HCT116 (cell line): ENCODE measurements around the gene PDILT. TPM values are rescaled to one million over a fixed set of nuclear protein-coding genes. Genes with fewer than 3 reads are reported as not detected.

Experiments
- ATAC-seq: fragments of 200-7000 bp; cut with Tn5 transposase; 2 replicates; pipeline ENCODE4 v1.9.1; 2020; ENCODE audit warnings: mild to moderate bottlenecking, moderate library complexity
- BruUV-seq: library from RNA; stranded (reverse); fragments of 400-500 nt; replicated peaks from 2 replicates; lab custom pipeline; 2021; lab: Mats Ljungman, UMichigan
- CTCF ChIA-PET: fragments of 300-600 bp; sonication (Branson Sonifier 250); formaldehyde crosslinking; loops from one replicate; lab custom pipeline; 2021; ENCODE audit warnings: antibody characterized with exemption; lab: Charles Lee
- POLR2A ChIA-PET: fragments of 300-600, 350-600 bp; sonication (Branson Sonifier 250); formaldehyde crosslinking; loops from one replicate; lab custom pipeline; 2021; ENCODE audit warnings: antibody characterized with exemption; lab: Charles Lee
- RAD21 ChIA-PET, 2 experiments: fragments of 300-600 bp; sonication (Branson Sonifier 250); formaldehyde crosslinking; loops; one replicate each; lab custom pipeline; 2023; ENCODE audit warnings: low total read pairs in 2 of 2; ENCODE audit not compliant: uncharacterized antibody in 2 of 2, unreplicated experiment in 2 of 2, low non-redundant PET in 1 of 2; lab: Charles Lee
- DNase-seq: peaks from one replicate; pipeline ENCODE4 v3.0.0-alpha.2; 2010; ENCODE audit warnings: low read depth, low spot score
- H2AFZ ChIP-seq: fragments of 200-600 bp; shearing (Covaris generic), sonication (generic); 2 replicates; pipeline ENCODE4 v1.6.1; 2017; ENCODE audit warnings: low read depth, mixed run types, mixed read lengths, antibody characterized with exemption, low read length; ENCODE audit not compliant: poor library complexity, severe bottlenecking
- H3K27ac ChIP-seq: 2 replicates; pipeline ENCODE4 v1.5.1; 2012; ENCODE audit warnings: low read depth, low read length
- H3K27me3 ChIP-seq: fragments of 200-600 bp; sonication (generic); 2 replicates; pipeline ENCODE4 v1.6.1; 2016; ENCODE audit warnings: mixed run types, low read length, mixed read lengths; ENCODE audit not compliant: insufficient read depth
- H3K36me3 ChIP-seq, 2 experiments: fragments of 200-500 bp in 1 of 2; fragments of 200-600 bp in 1 of 2; sonication (Bioruptor generic) in 1 of 2; sonication (generic) in 1 of 2; 2 replicates each; pipeline versions ENCODE4 v1.5.1 to v1.6.1; 2014 to 2016; ENCODE audit warnings: low read length in 2 of 2, inconsistent platforms in 1 of 2, mixed read lengths in 1 of 2, mixed run types in 1 of 2; ENCODE audit not compliant: insufficient read depth in 2 of 2, control insufficient read depth in 1 of 2
- H3K4me1 ChIP-seq, 2 experiments: fragments of 200-600 bp in 1 of 2; sonication (generic) in 1 of 2; 2 replicates each; pipeline versions ENCODE4 v1.5.1 to v1.6.1; 2012 to 2017; ENCODE audit warnings: low read length in 2 of 2, inconsistent platforms in 1 of 2, mild to moderate bottlenecking in 1 of 2, mixed read lengths in 1 of 2, mixed run types in 1 of 2, moderate library complexity in 1 of 2; ENCODE audit not compliant: insufficient read depth in 2 of 2, control insufficient read depth in 1 of 2
- H3K4me2 ChIP-seq: fragments of 200-600 bp; sonication (generic); 2 replicates; pipeline ENCODE4 v1.6.1; 2017; ENCODE audit warnings: mixed run types, low read length, mixed read lengths
- H3K4me3 ChIP-seq, 2 experiments: fragments of 200-600 bp in 1 of 2; sonication (generic) in 1 of 2; replicated peaks in 1 of 2; 2 replicates each; pipeline ENCODE4 v1.5.1; 2011 to 2016; ENCODE audit warnings: low read length in 2 of 2, control low read depth in 1 of 2, low read depth in 1 of 2, mild to moderate bottlenecking in 1 of 2, mixed read lengths in 1 of 2, mixed run types in 1 of 2
- H3K79me2 ChIP-seq: fragments of 200-600 bp; sonication (generic); 2 replicates; pipeline ENCODE4 v1.6.1; 2017; ENCODE audit warnings: mild to moderate bottlenecking, mixed run types, low read length, moderate library complexity, mixed read lengths; ENCODE audit not compliant: insufficient read depth
- H3K9ac ChIP-seq: fragments of 200-600 bp; sonication (generic); 2 replicates; pipeline ENCODE4 v1.6.1; 2016; ENCODE audit warnings: low read length, mixed read lengths
- H3K9me2 ChIP-seq: fragments of 200-600 bp; sonication (generic), shearing (Covaris generic); 2 replicates; pipeline ENCODE4 v1.6.1; 2017; ENCODE audit warnings: mixed run types, mild to moderate bottlenecking, moderate library complexity; ENCODE audit not compliant: insufficient read depth
- H3K9me3 ChIP-seq, 2 experiments: fragments of 200-500 bp in 1 of 2; fragments of 200-600 bp in 1 of 2; sonication (Bioruptor generic) in 1 of 2; sonication (generic) in 1 of 2; 2 replicates each; pipeline ENCODE4 v1.6.1; 2014 to 2017; ENCODE audit warnings: low read length in 2 of 2, mixed read lengths in 2 of 2, inconsistent platforms in 1 of 2, low read depth in 1 of 2, mild to moderate bottlenecking in 1 of 2, mixed run types in 1 of 2, moderate library complexity in 1 of 2; ENCODE audit not compliant: control insufficient read depth in 1 of 2, insufficient read depth in 1 of 2
- H4K20me1 ChIP-seq: fragments of 200-600 bp; sonication (generic), shearing (Covaris generic); 2 replicates; pipeline ENCODE4 v1.6.1; 2017; ENCODE audit warnings: mixed run types, mild to moderate bottlenecking, moderate library complexity; ENCODE audit not compliant: insufficient read depth
- CBX3 ChIP-seq: IDR thresholded peaks from 2 replicates; pipeline ENCODE4 v1.6.1; 2012; ENCODE audit warnings: low read depth
- POLR2A ChIP-seq: IDR thresholded peaks from 2 replicates; pipeline ENCODE4 v1.7.0; 2011; ENCODE audit warnings: borderline replicate concordance; ENCODE audit not compliant: insufficient read depth, insufficient read length; ENCODE audit errors: extremely low read depth
- ZFX ChIP-seq: fragments of 450-650 bp; IDR thresholded peaks from 2 replicates; pipeline ENCODE4 v1.6.1; 2017
- ZNF274 ChIP-seq: fragments of 200-500 bp; sonication (Bioruptor generic); IDR thresholded peaks from 2 replicates; pipeline ENCODE4 v1.6.1; 2014; ENCODE audit warnings: mild to moderate bottlenecking, low read depth, low read length, inconsistent platforms
- intact Hi-C: fragments of 100-400 bp; cut with micrococcal nuclease; formaldehyde crosslinking; loops from 2 replicates; pipeline ENCODE4 v1.10.0; 2022
- total RNA-seq: library from RNA; stranded (reverse); gene quantifications from one replicate; pipeline ENCODE4 v1.2.1, GENCODE V29; 2021; ENCODE audit not compliant: unreplicated experiment
- TF ChIP-seq, protein P1 (sequence below): IDR thresholded peaks from 2 replicates; pipeline ENCODE4 v1.6.1; 2012; ENCODE audit warnings: low read depth

The PDILT gene
- total RNA-seq, 1 experiment from 2014 or later, result not detected

GRCh38 chr16:20329392-20330138 is 75.0 kb downstream of the PDILT start:
- no peaks in the 10 kb centered on the region for H3K36me3 ChIP-seq
- DNase-seq (no peak), ATAC-seq (no peak)
- H3K79me2 ChIP-seq, result no peaks in the 10 kb centered on the region
- no peak overlapping the region for H3K4me2 ChIP-seq
- no peak overlapping the region for H3K4me3 ChIP-seq
- H3K9ac ChIP-seq, result no peak overlapping the region
- no peaks in the 10 kb centered on the region for H3K9me3 ChIP-seq
- peaks cover 13% of the 10 kb centered on the region for H3K27me3 ChIP-seq
- no peaks in the 10 kb centered on the region for H4K20me1 ChIP-seq
- no peak overlapping the region for H2AFZ ChIP-seq
- BruUV-seq, result no TSS peak
- H3K27ac ChIP-seq, result no peak overlapping the region
- TF ChIP-seq, protein P1, sequence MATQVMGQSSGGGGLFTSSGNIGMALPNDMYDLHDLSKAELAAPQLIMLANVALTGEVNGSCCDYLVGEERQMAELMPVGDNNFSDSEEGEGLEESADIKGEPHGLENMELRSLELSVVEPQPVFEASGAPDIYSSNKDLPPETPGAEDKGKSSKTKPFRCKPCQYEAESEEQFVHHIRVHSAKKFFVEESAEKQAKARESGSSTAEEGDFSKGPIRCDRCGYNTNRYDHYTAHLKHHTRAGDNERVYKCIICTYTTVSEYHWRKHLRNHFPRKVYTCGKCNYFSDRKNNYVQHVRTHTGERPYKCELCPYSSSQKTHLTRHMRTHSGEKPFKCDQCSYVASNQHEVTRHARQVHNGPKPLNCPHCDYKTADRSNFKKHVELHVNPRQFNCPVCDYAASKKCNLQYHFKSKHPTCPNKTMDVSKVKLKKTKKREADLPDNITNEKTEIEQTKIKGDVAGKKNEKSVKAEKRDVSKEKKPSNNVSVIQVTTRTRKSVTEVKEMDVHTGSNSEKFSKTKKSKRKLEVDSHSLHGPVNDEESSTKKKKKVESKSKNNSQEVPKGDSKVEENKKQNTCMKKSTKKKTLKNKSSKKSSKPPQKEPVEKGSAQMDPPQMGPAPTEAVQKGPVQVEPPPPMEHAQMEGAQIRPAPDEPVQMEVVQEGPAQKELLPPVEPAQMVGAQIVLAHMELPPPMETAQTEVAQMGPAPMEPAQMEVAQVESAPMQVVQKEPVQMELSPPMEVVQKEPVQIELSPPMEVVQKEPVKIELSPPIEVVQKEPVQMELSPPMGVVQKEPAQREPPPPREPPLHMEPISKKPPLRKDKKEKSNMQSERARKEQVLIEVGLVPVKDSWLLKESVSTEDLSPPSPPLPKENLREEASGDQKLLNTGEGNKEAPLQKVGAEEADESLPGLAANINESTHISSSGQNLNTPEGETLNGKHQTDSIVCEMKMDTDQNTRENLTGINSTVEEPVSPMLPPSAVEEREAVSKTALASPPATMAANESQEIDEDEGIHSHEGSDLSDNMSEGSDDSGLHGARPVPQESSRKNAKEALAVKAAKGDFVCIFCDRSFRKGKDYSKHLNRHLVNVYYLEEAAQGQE, result no peak
- no peak for TF ChIP-seq CBX3
- TF ChIP-seq ZNF274, result no peak
- TF ChIP-seq POLR2A, result no peak
- no peak for TF ChIP-seq ZFX
- CTCF ChIA-PET, result no interaction called here
- RAD21 ChIA-PET, result no interaction called here
- H3K4me1 ChIP-seq, result no peaks in the 10 kb centered on the region
- intact Hi-C loops, result no loop called here
- POLR2A ChIA-PET, result no interaction called here
- no peaks in the 10 kb centered on the region for H3K9me2 ChIP-seq
